Ishikawa (cell line): ENCODE measurements around the gene MRGPRF.
A peak's percentile ranks its signal among the peaks of the same experiment; 100 is the strongest.

ENCODE experiments used
- CEBPB ChIP-seq: IDR thresholded peaks from 2 replicates; pipeline ENCODE4 v1.6.1; 2012
- CREB1 ChIP-seq: IDR thresholded peaks from 2 replicates; pipeline ENCODE4 v1.6.1; 2012; ENCODE audit warnings: low read depth
- EGR1 ChIP-seq: IDR thresholded peaks from 2 replicates; pipeline ENCODE4 v1.6.1; 2012
- EP300 ChIP-seq: IDR thresholded peaks from 2 replicates; pipeline ENCODE4 v1.6.1; 2012; ENCODE audit warnings: borderline replicate concordance
- FOXM1 ChIP-seq: IDR thresholded peaks from 2 replicates; pipeline ENCODE4 v1.6.1; 2012; ENCODE audit warnings: low read depth, borderline replicate concordance
- MAX ChIP-seq: IDR thresholded peaks from 2 replicates; pipeline ENCODE4 v1.6.1; 2012
- NFIC ChIP-seq: IDR thresholded peaks from 2 replicates; pipeline ENCODE4 v1.6.1; 2012
- RAD21 ChIP-seq: IDR thresholded peaks from 2 replicates; pipeline ENCODE4 v1.6.1; 2012; ENCODE audit warnings: low read depth
- REST ChIP-seq: IDR thresholded peaks from 2 replicates; pipeline ENCODE4 v1.6.1; 2012; ENCODE audit warnings: low read depth, mild to moderate bottlenecking
- TAF1 ChIP-seq: IDR thresholded peaks from 2 replicates; pipeline ENCODE4 v1.6.1; 2012; ENCODE audit warnings: low read depth, mild to moderate bottlenecking
- TCF12 ChIP-seq: IDR thresholded peaks from 2 replicates; pipeline ENCODE4 v1.6.1; 2012; ENCODE audit warnings: low read depth
- TEAD4 ChIP-seq: IDR thresholded peaks from 2 replicates; pipeline ENCODE4 v1.6.1; 2012
- USF1 ChIP-seq: IDR thresholded peaks from 2 replicates; pipeline ENCODE4 v1.6.1; 2012
- YY1 ChIP-seq: IDR thresholded peaks from 2 replicates; pipeline ENCODE4 v1.6.1; 2012; ENCODE audit warnings: low read depth
- ZBTB7A ChIP-seq: IDR thresholded peaks from 2 replicates; pipeline ENCODE4 v1.6.1; 2012; ENCODE audit warnings: low read depth

The MRGPRF gene

DNA sequence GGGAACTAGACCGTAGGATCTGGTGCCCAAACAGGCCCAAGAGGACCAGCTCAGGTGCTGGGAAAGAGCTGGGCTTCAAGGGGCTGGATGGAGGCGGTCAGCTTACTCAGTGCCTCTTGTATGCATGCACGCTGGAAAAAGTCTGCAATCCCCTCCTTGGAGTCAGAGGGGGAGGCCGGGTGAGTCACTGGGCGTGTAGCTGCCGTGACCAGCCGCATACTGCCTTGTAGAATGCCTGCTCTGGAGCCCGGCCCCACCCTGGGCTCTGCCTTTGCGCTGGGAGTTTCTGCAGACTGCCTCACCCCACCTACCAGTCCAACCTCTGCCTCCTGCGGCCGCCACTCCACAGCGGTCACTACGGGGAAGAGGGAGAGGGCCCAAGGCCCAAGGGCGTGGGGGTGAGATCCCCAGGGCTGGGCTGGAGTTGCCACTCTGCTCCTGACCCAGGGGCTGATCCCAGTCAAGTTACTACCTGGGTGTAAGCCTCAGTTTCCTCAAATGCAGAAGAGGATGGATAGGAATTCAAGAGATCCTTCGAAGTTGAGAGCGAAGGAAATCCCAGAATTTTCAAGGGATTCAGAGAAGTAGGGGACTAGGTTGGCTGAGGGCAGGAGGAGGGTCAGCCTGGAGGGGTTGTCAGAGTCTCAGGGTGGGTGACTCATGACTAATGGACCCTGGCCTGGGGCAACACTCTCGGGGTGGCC is 4.2 kb downstream of the MRGPRF start:
- TF ChIP-seq TCF12 (no peak), MAX (peak; percentile 57)

- TF ChIP-seq REST, result no peak
- no peak for TF ChIP-seq CREB1
- TF ChIP-seq EGR1, result no peak
- TF ChIP-seq FOXM1, result no peak
- TF ChIP-seq NFIC, result no peak
- TF ChIP-seq CEBPB, result no peak
- no peak for TF ChIP-seq TCF12
These were observed 5.1 kb downstream of the MRGPRF start for GRCh38 chr11:69007975-69008381.

DNA sequence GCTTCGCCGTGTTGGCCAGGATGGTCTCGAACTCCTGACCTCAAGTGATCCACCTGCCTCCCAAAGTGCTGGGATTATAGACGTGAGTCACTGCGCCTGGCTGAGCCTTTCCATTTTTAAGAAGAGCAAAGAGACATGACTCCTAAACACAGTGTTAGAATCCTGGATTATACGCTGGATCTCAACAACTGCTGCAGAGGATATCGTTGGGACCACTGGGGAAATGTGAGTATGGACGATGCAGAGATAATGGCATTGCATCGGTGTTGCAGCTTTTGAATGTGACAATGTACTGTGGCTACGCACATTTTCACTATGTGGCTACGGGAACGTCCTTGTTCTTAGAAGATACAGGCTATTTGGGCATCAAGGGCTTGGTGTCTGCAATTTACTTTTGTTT is 6.2 kb downstream of the MRGPRF start:
- TF ChIP-seq CEBPB, result no peak
- no peak for TF ChIP-seq ZBTB7A
- TF ChIP-seq TCF12, result no peak
- no peak for TF ChIP-seq EP300
- no peak for TF ChIP-seq MAX
- TF ChIP-seq TEAD4, result no peak
- no peak for TF ChIP-seq CREB1

GRCh38 chr11:69005631-69006368 is 7.2 kb downstream of the MRGPRF start:
- no peak for TF ChIP-seq CEBPB
- no peak for TF ChIP-seq RAD21
- no peak for TF ChIP-seq YY1
- no peak for TF ChIP-seq CREB1
- TF ChIP-seq TCF12, result no peak
- no peak for TF ChIP-seq TAF1
- TF ChIP-seq NFIC, result no peak
- no peak for TF ChIP-seq FOXM1
- TF ChIP-seq EGR1, result no peak
- TF ChIP-seq TEAD4, result no peak
- TF ChIP-seq MAX, result no peak
- no peak for TF ChIP-seq REST
- TF ChIP-seq USF1, result no peak
- TF ChIP-seq ZBTB7A, result no peak
- no peak for TF ChIP-seq EP300

GRCh38 chr11:69005183-69005630 is 7.8 kb downstream of the MRGPRF start:
- no peak for TF ChIP-seq ZBTB7A
- TF ChIP-seq MAX, result no peak
- TF ChIP-seq TAF1, result no peak
- no peak for TF ChIP-seq RAD21
- no peak for TF ChIP-seq CREB1
- no peak for TF ChIP-seq EP300
- TF ChIP-seq USF1, result no peak
- TF ChIP-seq FOXM1, result no peak
- TF ChIP-seq EGR1, result no peak

DNA sequence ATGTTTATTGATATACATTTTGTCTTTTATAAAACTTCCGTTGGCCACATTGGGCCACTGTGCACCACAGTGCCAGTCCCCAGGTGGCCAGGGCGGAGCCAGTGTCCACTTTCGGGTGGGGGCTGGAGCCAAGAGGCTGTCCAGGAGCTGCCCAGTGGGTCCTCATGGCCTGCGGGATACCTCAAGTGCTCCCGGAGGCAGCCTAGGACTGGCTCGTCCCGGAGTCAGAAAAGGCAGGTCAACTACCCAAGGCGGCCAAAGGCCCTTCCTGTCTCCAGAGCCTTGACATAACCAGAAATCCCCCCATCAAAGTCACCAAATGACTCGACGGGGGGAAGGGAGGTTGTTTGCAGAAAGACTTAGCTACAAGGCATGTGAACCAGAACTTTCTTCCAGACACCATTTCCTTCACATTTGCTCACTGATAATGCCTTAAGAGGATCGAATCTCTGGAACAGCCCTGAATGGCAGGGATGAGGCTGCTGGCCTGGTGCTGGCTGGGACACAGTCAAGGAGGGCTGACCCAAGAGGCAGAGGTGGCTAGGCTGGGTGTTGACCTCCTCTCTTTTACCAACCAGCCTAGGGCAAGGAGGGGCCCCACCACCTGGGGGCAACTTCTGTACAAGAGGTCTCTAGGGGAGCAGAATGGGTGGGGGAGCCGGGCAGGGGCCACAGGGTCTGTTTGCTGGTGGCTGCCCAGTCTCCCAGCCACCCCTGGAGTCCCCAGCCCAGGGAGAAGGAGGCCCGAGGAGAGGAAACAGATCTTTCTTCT is 8.4 kb downstream of the MRGPRF start:
- no peak for TF ChIP-seq ZBTB7A
- TF ChIP-seq EP300, result no peak
- TF ChIP-seq USF1, result no peak
